ENCODE measurements around the gene TRMT1L.

DNA sequence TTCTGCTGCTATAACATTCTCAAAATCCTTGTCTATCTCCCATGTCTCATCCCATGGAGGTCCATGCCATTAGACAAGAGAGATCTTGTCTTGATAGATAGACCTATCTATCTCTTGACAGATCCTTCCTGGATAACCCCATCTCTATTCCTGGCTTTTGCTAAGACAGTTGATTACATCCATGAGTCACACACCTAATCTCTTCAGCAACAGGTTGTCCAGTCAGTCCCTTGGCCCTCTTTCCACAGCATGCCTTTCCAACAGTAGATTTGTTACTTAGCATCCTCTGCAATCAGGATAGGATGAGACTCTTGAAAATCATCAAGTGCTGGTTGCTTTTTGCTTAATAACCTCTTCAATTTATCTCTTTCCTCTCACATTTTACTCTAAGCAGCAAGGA is 46.6 kb downstream of the TRMT1L start:
- TF ChIP-seq CTCF (IDR thresholded peaks at IDR 0.05; ENCODE audit: insufficient read depth, low read length) (no peak), POLR2AphosphoS5 (IDR thresholded peaks at IDR 0.05; ENCODE audit: low read depth) (no peak)
- TF ChIP-seq, protein P1, sequence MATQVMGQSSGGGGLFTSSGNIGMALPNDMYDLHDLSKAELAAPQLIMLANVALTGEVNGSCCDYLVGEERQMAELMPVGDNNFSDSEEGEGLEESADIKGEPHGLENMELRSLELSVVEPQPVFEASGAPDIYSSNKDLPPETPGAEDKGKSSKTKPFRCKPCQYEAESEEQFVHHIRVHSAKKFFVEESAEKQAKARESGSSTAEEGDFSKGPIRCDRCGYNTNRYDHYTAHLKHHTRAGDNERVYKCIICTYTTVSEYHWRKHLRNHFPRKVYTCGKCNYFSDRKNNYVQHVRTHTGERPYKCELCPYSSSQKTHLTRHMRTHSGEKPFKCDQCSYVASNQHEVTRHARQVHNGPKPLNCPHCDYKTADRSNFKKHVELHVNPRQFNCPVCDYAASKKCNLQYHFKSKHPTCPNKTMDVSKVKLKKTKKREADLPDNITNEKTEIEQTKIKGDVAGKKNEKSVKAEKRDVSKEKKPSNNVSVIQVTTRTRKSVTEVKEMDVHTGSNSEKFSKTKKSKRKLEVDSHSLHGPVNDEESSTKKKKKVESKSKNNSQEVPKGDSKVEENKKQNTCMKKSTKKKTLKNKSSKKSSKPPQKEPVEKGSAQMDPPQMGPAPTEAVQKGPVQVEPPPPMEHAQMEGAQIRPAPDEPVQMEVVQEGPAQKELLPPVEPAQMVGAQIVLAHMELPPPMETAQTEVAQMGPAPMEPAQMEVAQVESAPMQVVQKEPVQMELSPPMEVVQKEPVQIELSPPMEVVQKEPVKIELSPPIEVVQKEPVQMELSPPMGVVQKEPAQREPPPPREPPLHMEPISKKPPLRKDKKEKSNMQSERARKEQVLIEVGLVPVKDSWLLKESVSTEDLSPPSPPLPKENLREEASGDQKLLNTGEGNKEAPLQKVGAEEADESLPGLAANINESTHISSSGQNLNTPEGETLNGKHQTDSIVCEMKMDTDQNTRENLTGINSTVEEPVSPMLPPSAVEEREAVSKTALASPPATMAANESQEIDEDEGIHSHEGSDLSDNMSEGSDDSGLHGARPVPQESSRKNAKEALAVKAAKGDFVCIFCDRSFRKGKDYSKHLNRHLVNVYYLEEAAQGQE (IDR thresholded peaks at IDR 0.05; ENCODE audit: insufficient replicate concordance, low read depth): no peak

Measured in HL-60 (cell line).